NCI-H1105 treated with DMSO at 0.1 percent for 48 hours (cell line): Measurements from ENCODE around the gene ANKIB1.
"Not testable (repeated sequence)": the region's sequence is repeated elsewhere in the genome, so short reads cannot be mapped to it uniquely, and the experiment has no call there.

Experiments
- DNase-seq: peaks from one replicate; lab custom pipeline; 2025; lab: John Stamatoyannopoulos, UW

ANKIB1 gene

GRCh38 chr7:92245487-92246359 lies at the start of gene ANKIB1, which contains the start of gene KRIT1:
ANKIB1 (plus strand) TSS chr7:92245974; CDS start chr7:92294979, 49,005 bp downstream.
KRIT1 (minus strand) TSS chr7:92245914; CDS start chr7:92242135, 3,779 bp downstream.
- DNase-seq, result peak; percentile 91

GRCh38 chr7:92200791-92201190 lies 45.0 kb upstream of the ANKIB1 start:
- DNase-seq, result no peak

- DNase-seq, result no peak
These were observed 39.8 kb upstream of the ANKIB1 start for GRCh38 chr7:92205987-92206386.

GRCh38 chr7:92206672-92207071 lies 39.1 kb upstream of the ANKIB1 start:
- no peak for DNase-seq

- no peak for DNase-seq
These were observed 24.0 kb upstream of the ANKIB1 start for GRCh38 chr7:92221766-92222165.

- DNase-seq, result no peak
These were observed 18.8 kb upstream of the ANKIB1 start for GRCh38 chr7:92226981-92227380.

GRCh38 chr7:92228100-92228499 lies 17.7 kb upstream of the ANKIB1 start:
- no peak for DNase-seq

- no peak for DNase-seq
These were observed 17.0 kb upstream of the ANKIB1 start for GRCh38 chr7:92228742-92229141.

GRCh38 chr7:92230547-92230946 lies 15.2 kb upstream of the ANKIB1 start:
- DNase-seq, result no peak

GRCh38 chr7:92242972-92243371 lies 2.8 kb upstream of the ANKIB1 start:
- no peak for DNase-seq

GRCh38 chr7:92244808-92245486 lies 827 bp upstream of the ANKIB1 start:
- no peak for DNase-seq

- DNase-seq, result peak; percentile 55
These were observed 757 bp downstream of the ANKIB1 start for GRCh38 chr7:92246360-92247101.

- no peak for DNase-seq
These were observed 4.8 kb downstream of the ANKIB1 start for GRCh38 chr7:92250603-92251002.

- DNase-seq, result no peak
These were observed 5.4 kb downstream of the ANKIB1 start for GRCh38 chr7:92251181-92251580.

GRCh38 chr7:92253251-92253650 lies 7.5 kb downstream of the ANKIB1 start:
- DNase-seq, result no peak

GRCh38 chr7:92254800-92255199 lies 9.0 kb downstream of the ANKIB1 start:
- DNase-seq, result not testable (repeated sequence)

- DNase-seq, result no peak
These were observed 9.5 kb downstream of the ANKIB1 start for GRCh38 chr7:92255308-92255707.

GRCh38 chr7:92259062-92259461 lies 13.3 kb downstream of the ANKIB1 start:
- DNase-seq, result no peak

- DNase-seq, result no peak
These were observed 14.0 kb downstream of the ANKIB1 start for GRCh38 chr7:92259610-92260247.

- no peak for DNase-seq
These were observed 14.5 kb downstream of the ANKIB1 start for GRCh38 chr7:92260248-92260781.

- DNase-seq, result no peak
These were observed 20.9 kb downstream of the ANKIB1 start for GRCh38 chr7:92266415-92267241.
